Central memory CD8-positive, alpha-beta T cell (primary cell): Measurements from ENCODE around the gene EP400.

Source experiments
- ATAC-seq: fragments of 150-1000 bp; cut with Tn5 transposase; replicated peaks from 2 replicates; pipeline ENCODE4 v1.10.0; 2022; ENCODE audit warnings: mild to moderate bottlenecking, moderate FRiP score, moderate number of reproducible peaks; ENCODE audit not compliant: poor library complexity, severe bottlenecking; ENCODE audit errors: extremely low read depth
- DNase-seq, 2 donors: peaks; one replicate each; pipeline ENCODE4 v3.0.0; 2021; ENCODE audit warnings: low spot score in 2 of 2
- H3K27ac Mint-ChIP-seq: one replicate; pipeline ENCODE4 v1.8.0; 2022; ENCODE audit warnings: low read depth, mild to moderate bottlenecking, moderate library complexity, mixed read lengths
- H3K27me3 Mint-ChIP-seq: one replicate; pipeline ENCODE4 v1.8.0; 2022; ENCODE audit warnings: mixed read lengths
- H3K36me3 Mint-ChIP-seq: one replicate; pipeline ENCODE4 v1.8.0; 2022; ENCODE audit warnings: mild to moderate bottlenecking, moderate library complexity, mixed read lengths; ENCODE audit not compliant: insufficient read depth
- H3K4me1 Mint-ChIP-seq: one replicate; pipeline ENCODE4 v1.8.0; 2022; ENCODE audit warnings: mixed read lengths
- H3K4me3 Mint-ChIP-seq: one replicate; pipeline ENCODE4 v1.8.0; 2022; ENCODE audit warnings: mild to moderate bottlenecking, moderate library complexity, mixed read lengths
- H3K9me3 Mint-ChIP-seq: one replicate; pipeline ENCODE4 v1.8.0; 2022; ENCODE audit warnings: mixed read lengths

The EP400 gene

DNA sequence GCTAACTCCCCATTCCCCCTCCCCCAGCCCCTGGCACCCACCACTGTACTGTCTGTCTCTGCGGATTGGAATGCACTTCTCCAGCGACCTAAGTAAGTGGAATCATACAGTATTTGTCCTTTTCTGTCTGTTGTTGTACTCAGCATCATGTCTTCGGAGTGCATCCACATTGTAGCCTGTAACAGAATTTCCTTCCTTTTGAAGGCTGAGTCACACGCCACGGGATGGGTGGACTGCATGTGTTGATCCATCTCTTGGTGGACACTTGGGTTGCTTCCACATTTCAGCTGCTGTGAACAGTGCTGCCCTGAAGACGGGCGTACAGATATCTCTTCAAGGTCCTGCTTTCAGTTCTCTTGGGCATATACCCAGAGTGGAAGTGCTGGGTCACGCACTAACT is 160.0 kb downstream of the EP400 start:
- no peaks in the 10 kb centered on the region for H3K9me3 Mint-ChIP-seq
- H3K27ac Mint-ChIP-seq: no peak overlapping the region
- DNase-seq: no peak
- no peaks in the 10 kb centered on the region for H3K4me1 Mint-ChIP-seq
- H3K4me3 Mint-ChIP-seq: no peak overlapping the region
- ATAC-seq: no peak
- H3K36me3 Mint-ChIP-seq: peaks cover 17% of the 10 kb centered on the region
- no peaks in the 10 kb centered on the region for H3K27me3 Mint-ChIP-seq

DNA sequence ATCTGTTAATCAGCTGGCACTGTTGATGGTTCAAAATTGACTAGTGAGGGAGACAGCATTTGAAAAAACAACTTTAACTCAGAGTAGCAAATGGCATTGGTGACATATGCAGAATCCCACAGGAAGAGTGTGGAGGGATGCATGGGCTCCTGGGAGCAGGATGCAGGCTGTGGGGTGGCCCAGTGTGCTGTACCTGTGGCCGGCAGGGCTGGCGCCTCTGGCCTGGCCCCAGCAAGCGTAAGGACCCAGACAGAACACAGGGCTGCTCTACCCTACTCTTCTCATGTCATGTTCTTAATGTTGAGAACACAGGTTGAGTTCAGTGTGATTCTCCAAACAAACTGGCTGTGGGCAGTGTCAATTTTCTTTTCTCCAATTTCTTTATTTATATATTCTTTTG is 160.9 kb downstream of the EP400 start:
- Mint-ChIP-seq H3K4me3 (no peak overlapping the region), H3K27me3 (no peaks in the 10 kb centered on the region), H3K36me3 (peaks cover 19% of the 10 kb centered on the region), H3K9me3 (no peaks in the 10 kb centered on the region), H3K4me1 (no peaks in the 10 kb centered on the region), H3K27ac (no peak overlapping the region)
- no peak for ATAC-seq
- DNase-seq: no peak

DNA sequence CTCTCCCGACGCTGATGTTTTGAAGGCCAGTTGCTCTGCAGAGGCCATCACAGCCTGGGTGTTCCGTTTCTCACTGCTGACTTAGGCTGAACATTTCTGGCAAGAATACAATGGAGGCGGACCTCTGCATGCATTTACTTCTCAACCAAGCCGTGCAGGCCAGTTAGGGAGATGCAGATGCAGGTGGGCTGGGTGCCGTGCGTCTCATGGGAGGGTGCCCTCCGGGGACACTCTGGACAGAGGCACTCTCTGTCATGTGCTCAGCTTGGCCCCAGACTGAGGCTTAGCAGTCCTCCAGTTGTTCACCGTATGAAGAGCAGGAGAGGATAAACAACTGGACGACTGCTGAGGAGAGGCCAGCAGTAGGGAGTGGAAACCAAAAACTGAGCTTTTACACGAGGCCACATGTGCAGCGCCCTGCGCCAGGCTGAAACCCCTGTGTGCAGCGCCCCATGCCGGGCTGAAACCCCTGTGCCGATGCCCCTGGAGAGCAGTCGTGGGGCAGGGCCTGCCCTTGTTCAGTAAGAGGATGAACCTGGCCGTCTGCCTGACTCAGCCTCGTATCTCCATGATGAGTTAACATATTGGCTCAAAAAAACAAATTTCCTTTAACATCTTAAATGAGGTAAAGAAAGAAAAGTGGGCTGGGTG is 162.0 kb downstream of the EP400 start:
- Mint-ChIP-seq H3K27ac (no peak overlapping the region), H3K4me3 (no peak overlapping the region), H3K27me3 (no peaks in the 10 kb centered on the region), H3K9me3 (no peaks in the 10 kb centered on the region), H3K36me3 (peaks cover 17% of the 10 kb centered on the region), H3K4me1 (no peaks in the 10 kb centered on the region)
- no peak for DNase-seq
- no peak for ATAC-seq

DNA sequence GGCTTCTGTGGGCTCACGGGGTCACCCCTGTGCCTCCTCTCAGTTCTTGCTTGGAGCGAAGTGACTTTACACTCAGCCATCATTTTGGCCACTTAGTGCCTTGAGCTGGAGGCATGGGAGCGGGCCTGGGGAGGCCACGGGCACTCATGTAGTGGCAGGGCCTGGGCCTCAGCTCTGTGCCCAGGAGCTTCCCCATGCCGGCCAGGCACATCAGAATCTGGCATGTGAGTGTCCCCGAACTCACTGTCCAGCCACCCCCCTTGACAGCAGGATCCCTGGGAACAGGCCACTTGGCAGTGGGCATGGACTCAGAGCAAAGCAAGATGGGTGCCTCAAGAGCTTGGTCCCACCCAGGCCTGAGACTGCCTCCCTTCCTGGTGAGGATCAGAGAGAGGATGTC is 164.9 kb downstream of the EP400 start:
- Mint-ChIP-seq H3K4me1 (no peaks in the 10 kb centered on the region), H3K27me3 (no peaks in the 10 kb centered on the region), H3K36me3 (peaks cover 13% of the 10 kb centered on the region), H3K27ac (peak overlapping the region; percentile 57), H3K4me3 (no peak overlapping the region), H3K9me3 (no peaks in the 10 kb centered on the region)
- DNase-seq (no peak), ATAC-seq (no peak)

DNA sequence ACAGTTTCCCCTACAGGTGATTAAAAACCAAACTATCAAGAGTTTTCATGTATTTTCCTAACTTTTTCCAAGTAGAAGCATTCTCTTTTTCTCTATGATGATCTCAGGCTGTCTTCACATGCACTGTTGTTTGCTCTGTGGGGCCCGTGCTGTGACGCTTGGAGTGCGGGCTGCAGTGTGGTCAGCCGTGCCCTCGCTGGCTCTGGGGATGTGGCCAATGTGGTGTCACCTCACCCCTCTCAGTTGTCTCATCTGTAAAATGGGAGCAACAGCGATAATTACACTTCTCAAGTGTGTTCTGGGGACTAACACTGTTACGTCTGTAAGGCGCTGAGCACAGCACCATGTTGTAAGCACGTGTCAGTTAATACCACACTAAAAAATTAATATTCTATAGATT is 165.8 kb downstream of the EP400 start:
- no peak overlapping the region for H3K4me3 Mint-ChIP-seq
- H3K27ac Mint-ChIP-seq: no peak overlapping the region
- ATAC-seq: no peak

DNA sequence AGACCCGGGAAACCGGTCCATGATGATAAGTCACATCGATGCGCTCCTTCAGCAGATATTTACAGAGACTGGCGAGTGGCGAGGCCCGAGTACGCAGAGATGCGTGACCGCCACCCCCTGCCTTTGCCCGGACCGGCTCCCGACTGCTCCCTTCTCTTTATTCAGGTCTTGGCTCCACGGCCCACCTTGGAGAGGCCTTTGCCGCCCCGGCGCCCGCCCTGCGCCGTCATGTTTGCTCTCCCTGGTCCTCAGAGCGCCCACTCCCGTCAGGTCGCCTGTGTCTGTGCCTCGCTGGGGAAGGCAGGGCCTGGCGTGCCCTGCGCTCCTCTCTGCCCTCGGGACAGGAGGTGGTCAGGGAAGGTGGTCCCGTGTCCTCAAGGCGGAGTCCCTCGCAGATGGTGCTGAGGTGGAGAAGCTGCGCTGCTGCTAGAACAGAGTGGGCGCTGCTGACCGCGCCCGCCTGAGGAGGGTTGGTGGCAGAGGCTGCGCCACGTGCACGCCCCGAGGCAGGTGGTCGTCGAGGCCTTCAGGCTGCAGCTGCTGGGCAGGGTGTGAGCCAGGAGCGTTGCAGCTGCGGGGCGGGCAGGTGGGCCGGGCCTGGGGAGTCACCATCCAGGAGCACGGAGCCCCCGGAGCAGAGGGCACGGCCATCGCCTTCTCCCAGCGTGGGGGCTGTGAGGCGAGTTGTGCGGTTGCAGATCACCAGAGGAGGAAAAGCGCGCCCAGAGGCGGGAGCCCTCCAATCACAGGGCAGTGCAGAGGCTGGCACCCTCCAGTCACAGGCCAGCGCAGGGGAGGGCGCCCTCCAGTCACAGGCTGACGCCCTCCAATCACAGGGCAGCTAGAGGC is 167.2 kb downstream of the EP400 start:
- Mint-ChIP-seq H3K36me3 (peaks cover 10% of the 10 kb centered on the region), H3K4me1 (no peaks in the 10 kb centered on the region), H3K27me3 (no peaks in the 10 kb centered on the region), H3K27ac (no peak overlapping the region), H3K9me3 (no peaks in the 10 kb centered on the region), H3K4me3 (no peak overlapping the region)
- DNase-seq: no peak
- no peak for ATAC-seq

More for the DNA sequence above, 165.8 kb downstream of the EP400 start:
- no peak for DNase-seq
- H3K36me3 Mint-ChIP-seq: peaks cover 14% of the 10 kb centered on the region
- H3K4me1 Mint-ChIP-seq: no peaks in the 10 kb centered on the region
- H3K9me3 Mint-ChIP-seq: no peaks in the 10 kb centered on the region
- no peaks in the 10 kb centered on the region for H3K27me3 Mint-ChIP-seq

DNA sequence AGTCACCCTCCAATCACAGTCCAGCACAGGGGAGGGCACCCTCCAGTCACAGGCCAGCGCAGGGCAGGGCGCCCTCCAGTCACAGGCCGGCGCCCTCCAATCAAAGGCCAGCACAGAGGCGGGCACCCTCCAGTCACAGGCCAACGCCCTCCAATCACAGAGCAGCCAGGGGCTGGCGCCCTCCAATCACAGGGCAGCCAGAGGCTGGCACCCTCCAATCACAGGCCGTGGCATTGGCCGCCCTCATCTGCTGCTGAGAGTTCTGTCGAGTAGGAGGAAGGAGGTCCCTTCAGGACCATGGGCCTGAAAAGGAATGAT is 167.8 kb downstream of the EP400 start:
- no peaks in the 10 kb centered on the region for H3K4me1 Mint-ChIP-seq
- DNase-seq (no peak), ATAC-seq (no peak)
- H3K36me3 Mint-ChIP-seq: peaks cover 10% of the 10 kb centered on the region
- H3K9me3 Mint-ChIP-seq: no peaks in the 10 kb centered on the region
- H3K27me3 Mint-ChIP-seq: no peaks in the 10 kb centered on the region
- H3K27ac Mint-ChIP-seq: no peak overlapping the region
- no peak overlapping the region for H3K4me3 Mint-ChIP-seq

DNA sequence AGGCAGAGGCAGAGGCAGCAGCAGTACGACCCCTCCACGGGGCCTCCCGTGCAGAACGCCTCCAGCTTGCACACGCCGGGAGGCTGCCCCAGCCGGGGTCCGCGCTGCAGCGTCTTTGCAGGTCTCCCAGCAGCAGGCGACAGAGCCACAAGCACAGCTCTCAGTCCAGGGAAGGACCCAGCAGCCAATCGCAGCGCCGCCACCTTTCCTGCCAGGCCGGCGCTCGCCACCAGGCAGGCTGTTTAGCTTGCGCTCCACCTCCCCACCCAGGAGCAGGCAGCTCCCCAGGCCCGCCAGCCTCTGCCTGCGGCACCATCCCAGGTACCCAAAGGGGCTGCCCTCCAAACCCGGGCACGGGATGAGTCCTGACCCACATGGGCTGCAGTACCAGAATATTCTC is 169.1 kb downstream of the EP400 start:
- ATAC-seq: no peak
- Mint-ChIP-seq H3K27ac (no peak overlapping the region), H3K4me1 (no peaks in the 10 kb centered on the region)

DNA sequence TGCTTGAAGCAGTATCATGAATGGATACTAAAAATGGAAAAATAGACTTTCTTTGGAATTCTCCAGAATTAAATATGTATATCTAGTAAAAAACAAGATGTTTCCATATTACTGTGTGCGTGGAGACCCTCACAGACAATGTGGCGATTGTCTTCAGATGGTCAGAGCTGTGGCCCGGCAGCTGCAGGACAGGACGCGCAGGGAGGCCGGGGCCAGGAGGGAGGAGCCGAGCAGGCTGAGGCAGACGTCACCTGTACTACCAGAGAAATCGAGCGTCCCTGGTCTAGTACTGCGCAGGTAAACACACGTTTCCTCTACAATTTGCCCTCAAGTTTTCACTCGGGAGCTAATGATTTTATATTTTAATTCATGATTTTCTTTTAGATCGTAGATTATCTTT is 171.5 kb downstream of the EP400 start:
- peak overlapping the region; percentile 13 for H3K27ac Mint-ChIP-seq
- H3K9me3 Mint-ChIP-seq: no peaks in the 10 kb centered on the region
- peaks cover 10% of the 10 kb centered on the region for H3K36me3 Mint-ChIP-seq
- no peaks in the 10 kb centered on the region for H3K27me3 Mint-ChIP-seq
- no peak for DNase-seq
- no peak for ATAC-seq
- H3K4me1 Mint-ChIP-seq: no peaks in the 10 kb centered on the region
- H3K4me3 Mint-ChIP-seq: no peak overlapping the region

More for the DNA sequence above, 169.1 kb downstream of the EP400 start:
- Mint-ChIP-seq H3K36me3 (peaks cover 7% of the 10 kb centered on the region), H3K27me3 (no peaks in the 10 kb centered on the region), H3K9me3 (no peaks in the 10 kb centered on the region), H3K4me3 (no peak overlapping the region)
- DNase-seq: no peak

DNA sequence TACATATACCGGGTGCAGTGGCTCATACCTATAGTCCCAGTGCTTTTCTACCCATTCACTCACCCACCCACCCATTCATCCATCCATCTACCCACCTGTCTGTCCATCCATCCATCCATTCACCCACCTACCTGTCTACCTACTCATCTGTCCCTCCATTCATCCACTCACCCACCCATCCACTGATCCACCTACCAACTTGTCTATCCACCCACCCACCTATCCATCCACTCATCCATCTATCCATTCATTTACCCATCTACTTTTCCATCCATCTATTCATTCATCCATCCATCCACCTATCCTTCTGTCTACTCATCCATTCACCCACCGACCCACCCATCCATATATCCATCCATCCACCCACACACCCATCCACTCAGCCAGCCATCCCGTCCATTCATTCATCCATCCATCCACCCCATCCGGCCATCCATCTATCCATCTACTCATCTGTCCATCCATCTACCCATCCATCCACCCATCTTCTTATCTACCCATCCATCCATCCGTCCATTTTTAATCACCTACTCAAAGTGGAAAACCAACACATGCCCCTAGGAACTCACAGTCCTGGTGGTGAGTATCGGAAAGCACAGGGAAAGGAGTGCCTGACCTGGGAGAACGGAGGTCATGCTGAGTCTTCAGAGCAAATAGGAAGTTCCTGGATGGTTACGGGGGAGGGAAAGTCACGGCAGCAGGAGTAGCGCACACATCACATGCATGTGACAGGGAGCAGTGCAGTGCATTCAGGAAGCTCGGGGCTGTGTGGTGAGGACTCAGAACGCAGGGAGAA is 174.4 kb downstream of the EP400 start:
- Mint-ChIP-seq H3K4me1 (no peaks in the 10 kb centered on the region), H3K4me3 (no peak overlapping the region), H3K27me3 (no peaks in the 10 kb centered on the region), H3K27ac (no peak overlapping the region), H3K36me3 (peaks cover 13% of the 10 kb centered on the region), H3K9me3 (no peaks in the 10 kb centered on the region)
- ATAC-seq (no peak), DNase-seq (no peak)

DNA sequence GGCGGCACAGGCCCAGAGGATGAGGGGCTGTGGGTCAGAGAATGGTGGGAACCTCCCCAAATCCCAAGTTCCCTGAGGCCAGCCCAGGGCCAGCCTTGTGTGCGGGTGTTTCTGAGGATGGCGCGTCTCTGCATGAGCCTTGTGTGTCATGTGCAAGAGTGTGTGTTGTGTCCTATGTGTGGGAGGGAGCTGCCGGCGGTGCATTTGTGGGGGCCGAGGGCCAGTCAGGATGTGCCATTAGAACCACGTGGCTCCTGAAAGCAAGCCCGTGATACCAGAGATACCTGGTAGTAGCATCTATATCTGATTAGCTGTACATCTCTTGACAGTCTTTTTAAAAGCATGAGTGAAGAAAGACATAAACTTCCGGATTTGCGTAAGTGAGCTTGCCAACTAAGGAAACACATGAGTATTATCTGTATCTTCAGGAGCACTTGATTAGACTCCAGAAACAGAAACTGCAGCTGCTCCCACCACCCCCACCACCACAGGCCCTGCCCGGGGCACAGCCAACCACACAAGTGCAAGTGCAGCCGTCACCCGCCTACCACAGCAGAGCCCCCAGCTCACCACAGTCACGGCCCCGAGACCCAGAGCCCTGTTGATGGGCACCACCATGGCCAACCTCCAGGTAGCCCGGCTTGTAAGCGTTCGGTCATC is 175.2 kb downstream of the EP400 start:
- H3K4me3 Mint-ChIP-seq: no peak overlapping the region
- ATAC-seq (no peak), DNase-seq (no peak)
- H3K36me3 Mint-ChIP-seq: peaks cover 11% of the 10 kb centered on the region
- H3K4me1 Mint-ChIP-seq: no peaks in the 10 kb centered on the region
- no peaks in the 10 kb centered on the region for H3K27me3 Mint-ChIP-seq
- no peaks in the 10 kb centered on the region for H3K9me3 Mint-ChIP-seq
- H3K27ac Mint-ChIP-seq: no peak overlapping the region

DNA sequence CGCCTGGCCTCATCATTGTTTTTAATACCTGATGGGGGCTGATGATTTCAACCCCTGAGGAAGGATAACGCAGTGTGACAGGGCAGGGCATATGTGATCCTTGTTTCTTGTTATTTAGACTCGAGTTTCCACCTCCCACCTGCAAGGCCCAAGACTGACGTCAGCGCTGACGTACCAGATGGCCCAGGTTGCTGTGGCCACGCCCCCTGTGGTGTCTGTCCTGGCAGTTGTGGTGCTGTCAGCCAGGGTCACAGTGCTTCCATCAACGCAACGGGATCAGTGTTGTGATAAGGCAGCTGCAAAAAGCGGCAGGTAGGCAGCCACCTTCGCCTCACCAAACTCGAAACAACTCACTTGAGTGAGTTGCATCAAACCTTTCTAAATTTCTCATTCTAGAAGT is 176.0 kb downstream of the EP400 start:
- no peak overlapping the region for H3K4me3 Mint-ChIP-seq
- DNase-seq (no peak), ATAC-seq (no peak)
- no peaks in the 10 kb centered on the region for H3K9me3 Mint-ChIP-seq
- H3K27me3 Mint-ChIP-seq: no peaks in the 10 kb centered on the region
- H3K27ac Mint-ChIP-seq: no peak overlapping the region
- peaks cover 11% of the 10 kb centered on the region for H3K36me3 Mint-ChIP-seq
- no peaks in the 10 kb centered on the region for H3K4me1 Mint-ChIP-seq
